Transverse colon (tissue), 4 donors: ENCODE measurements around the gene MTERF1.
"Not testable (repeated sequence)": the region's sequence is repeated elsewhere in the genome, so short reads cannot be mapped to it uniquely, and the experiment has no call there.

ENCODE experiments used
- EP300 ChIP-seq: sonication (generic); formaldehyde crosslinking; IDR thresholded peaks from one replicate; pipeline ENCODE4 v1.6.1; 2017; ENCODE audit warnings: antibody characterized with exemption, low read depth
- POLR2A ChIP-seq: fragments of 450-650 bp; IDR thresholded peaks from one replicate; pipeline ENCODE4 v1.6.1; 2016; ENCODE audit warnings: antibody characterized with exemption, mild to moderate bottlenecking, moderate library complexity
- POLR2AphosphoS5 ChIP-seq, 3 donors: sonication (generic); formaldehyde crosslinking; IDR thresholded peaks; one replicate each; pipeline ENCODE4 v1.6.1; 2016; ENCODE audit warnings: antibody characterized with exemption in 3 of 3
- TF ChIP-seq, protein P1 (sequence below), 5 experiments: fragments of 200-600 bp in 3 of 5; fragments of 450-650 bp in 2 of 5; sonication (generic) in 3 of 5; IDR thresholded peaks; 1 replicate in 2 of 5; 2 replicates in 3 of 5; pipeline ENCODE4 v1.5.1; 2016 to 2017; ENCODE audit warnings: antibody characterized with exemption in 5 of 5, inconsistent platforms in 3 of 5, mild to moderate bottlenecking in 2 of 5, moderate library complexity in 1 of 5

DNA sequence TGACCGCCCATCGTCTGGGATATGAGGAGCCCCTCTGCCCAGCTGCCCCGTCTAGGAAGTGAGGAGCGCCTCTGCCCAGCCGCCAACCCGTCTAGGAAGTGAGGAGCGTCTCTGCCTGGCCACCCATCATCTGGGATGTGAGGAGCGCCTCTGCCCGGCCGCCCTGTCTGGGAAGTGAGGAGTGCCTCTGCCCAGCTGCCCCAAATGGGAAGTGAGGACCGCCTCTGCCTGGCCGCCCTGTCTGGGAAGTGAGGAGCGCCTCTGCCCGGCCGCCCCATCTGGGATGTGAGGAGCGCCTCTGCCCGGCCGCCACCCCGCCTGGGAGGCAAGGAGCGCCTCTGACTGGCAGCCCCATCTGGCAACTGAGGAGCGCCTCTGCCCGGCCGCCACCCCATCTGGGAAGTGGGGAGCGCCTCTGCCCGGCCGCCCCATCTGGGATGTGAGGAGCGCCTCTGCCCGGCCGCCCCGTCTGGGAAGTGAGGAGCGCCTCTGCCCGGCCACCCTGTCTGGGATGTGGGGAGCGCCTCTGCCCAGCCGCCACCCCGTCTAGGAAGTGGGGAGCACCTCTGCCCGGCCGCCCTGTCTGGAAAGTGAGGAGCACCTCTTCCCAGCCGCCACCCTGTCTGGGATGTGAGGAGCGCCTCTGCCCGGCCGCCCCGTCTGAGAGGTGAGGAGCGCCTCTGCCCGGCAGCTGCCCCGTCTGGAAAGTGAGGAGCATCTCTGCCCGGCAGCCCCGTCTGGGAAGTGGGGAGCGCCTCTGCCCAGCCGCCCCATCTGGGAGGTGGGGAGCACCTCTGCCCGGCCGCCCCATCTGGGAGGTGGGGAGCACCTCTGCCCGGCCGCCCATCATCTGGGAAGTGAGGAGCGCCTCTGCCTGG, 7.1 kb upstream of the MTERF1 start:
- TF ChIP-seq, protein P1, sequence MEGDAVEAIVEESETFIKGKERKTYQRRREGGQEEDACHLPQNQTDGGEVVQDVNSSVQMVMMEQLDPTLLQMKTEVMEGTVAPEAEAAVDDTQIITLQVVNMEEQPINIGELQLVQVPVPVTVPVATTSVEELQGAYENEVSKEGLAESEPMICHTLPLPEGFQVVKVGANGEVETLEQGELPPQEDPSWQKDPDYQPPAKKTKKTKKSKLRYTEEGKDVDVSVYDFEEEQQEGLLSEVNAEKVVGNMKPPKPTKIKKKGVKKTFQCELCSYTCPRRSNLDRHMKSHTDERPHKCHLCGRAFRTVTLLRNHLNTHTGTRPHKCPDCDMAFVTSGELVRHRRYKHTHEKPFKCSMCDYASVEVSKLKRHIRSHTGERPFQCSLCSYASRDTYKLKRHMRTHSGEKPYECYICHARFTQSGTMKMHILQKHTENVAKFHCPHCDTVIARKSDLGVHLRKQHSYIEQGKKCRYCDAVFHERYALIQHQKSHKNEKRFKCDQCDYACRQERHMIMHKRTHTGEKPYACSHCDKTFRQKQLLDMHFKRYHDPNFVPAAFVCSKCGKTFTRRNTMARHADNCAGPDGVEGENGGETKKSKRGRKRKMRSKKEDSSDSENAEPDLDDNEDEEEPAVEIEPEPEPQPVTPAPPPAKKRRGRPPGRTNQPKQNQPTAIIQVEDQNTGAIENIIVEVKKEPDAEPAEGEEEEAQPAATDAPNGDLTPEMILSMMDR (IDR thresholded peaks at IDR 0.05), result not testable (repeated sequence)
- not testable (repeated sequence) for TF ChIP-seq POLR2A; EP300; POLR2AphosphoS5 (IDR thresholded peaks at IDR 0.05)
